Lower leg skin (tissue), 4 donors: ENCODE results near the gene FCGR3A. TPM values are rescaled to one million over a fixed set of nuclear protein-coding genes. Genes with fewer than 3 reads are reported as not detected.
"Not testable (repeated sequence)": the region's sequence is repeated elsewhere in the genome, so short reads cannot be mapped to it uniquely, and the experiment has no call there.

Experiments
- DNase-seq, 2 donors: peaks; one replicate each; pipeline ENCODE4 v3.0.0-alpha.2; 2019; ENCODE audit warnings: low spot score in 2 of 2
- H3K4me3 ChIP-seq: fragments of 200-600 bp; sonication (generic); 2 replicates; pipeline ENCODE4 v1.5.1; 2017; ENCODE audit warnings: mild to moderate bottlenecking, low read depth; ENCODE audit not compliant: poor library complexity, severe bottlenecking
- CTCF ChIP-seq, 3 donors: fragments of 450-650 bp; IDR thresholded peaks; one replicate each; pipeline ENCODE4 v1.5.1; 2016; ENCODE audit warnings: antibody characterized with exemption in 3 of 3, mild to moderate bottlenecking in 3 of 3, moderate library complexity in 2 of 3
- POLR2A ChIP-seq, 2 donors: fragments of 450-650 bp; IDR thresholded peaks; one replicate each; pipeline ENCODE4 v1.6.1; 2016 to 2017; ENCODE audit warnings: antibody characterized with exemption in 2 of 2, mild to moderate bottlenecking in 1 of 2, moderate library complexity in 1 of 2
- WGBS, 2 donors: methylation state at CpG; one replicate each; pipeline ENCODE4 v1.1.5; 2018; 5-methylcytosine and 5-hydroxymethylcytosine counted together
- intact Hi-C: fragments of 100-400 bp; cut with DNase I; formaldehyde crosslinking; loops from one replicate; pipeline ENCODE4 v1.15.0; 2023; ENCODE audit warnings: low total_unique reads
- total RNA-seq, 4 donors: library from RNA; depleted of rRNA; stranded (reverse); fragments of >200 nt; gene quantifications; one replicate each; pipeline ENCODE4 v1.1.0, GENCODE V29; 2016

The FCGR3A gene
- total RNA-seq, 4 donors from 2014 or later, result 1.9 to 8.6 (median 3.5) TPM

- DNase-seq, result no peak
- TF ChIP-seq CTCF (IDR thresholded peaks at IDR 0.05) (no peak), POLR2A (IDR thresholded peaks at IDR 0.05) (no peak)
- intact Hi-C loops, result no loop called here
- 78 to 80% methylated on average over 22 of the region's 22 CpGs for WGBS, 2 donors
- H3K4me3 ChIP-seq, result no peak overlapping the region
Measured at GRCh38 chr1:161531986-161532643, 17.5 kb downstream of the FCGR3A start.

GRCh38 chr1:161530671-161531641, 18.7 kb downstream of the FCGR3A start:
- WGBS, 2 donors, result 1 to 2% methylated on average over 52 to 55 of the region's 56 CpGs
- peak overlapping the region; percentile 81 for H3K4me3 ChIP-seq
- peak; percentile 83 to 97 for DNase-seq
- intact Hi-C loops, result not testable (repeated sequence)

GRCh38 chr1:161530158-161530557, 19.5 kb downstream of the FCGR3A start:
- intact Hi-C loops, H3K4me3 ChIP-seq: not testable (repeated sequence)
- peak; percentile 63 to 91 for DNase-seq
- 0 to 1% methylated on average over 13 of the region's 13 CpGs for WGBS, 2 donors

- intact Hi-C loops, DNase-seq, H3K4me3 ChIP-seq: not testable (repeated sequence)
- 17 to 23% methylated on average over 19 of the region's 19 CpGs for WGBS, 2 donors
Measured at GRCh38 chr1:161529463-161530104, 20.0 kb downstream of the FCGR3A start.

GRCh38 chr1:161528550-161528949, 21.1 kb downstream of the FCGR3A start:
- intact Hi-C loops, H3K4me3 ChIP-seq: not testable (repeated sequence)
- DNase-seq, result peak in 1 of 2 donors; percentile 92
- 18 to 21% methylated on average over 3 of the region's 3 CpGs for WGBS, 2 donors

GRCh38 chr1:161525918-161526317, 23.7 kb downstream of the FCGR3A start:
- DNase-seq, intact Hi-C loops, H3K4me3 ChIP-seq: not testable (repeated sequence)
- 88 to 93% methylated on average over 7 of the region's 7 CpGs for WGBS, 2 donors

GRCh38 chr1:161525321-161525720, 24.3 kb downstream of the FCGR3A start:
- 46 to 56% methylated on average over 10 to 19 of the region's 23 CpGs for WGBS, 2 donors
- H3K4me3 ChIP-seq, DNase-seq, intact Hi-C loops: not testable (repeated sequence)

GRCh38 chr1:161524742-161525291, 24.8 kb downstream of the FCGR3A start:
- DNase-seq, intact Hi-C loops: not testable (repeated sequence)
- WGBS, 2 donors, result 3 to 19% methylated on average over 20 to 26 of the region's 55 CpGs
- H3K4me3 ChIP-seq, result peak overlapping the region; percentile 20

- DNase-seq, result peak; percentile 79 to 93
- intact Hi-C loops, result not testable (repeated sequence)
- H3K4me3 ChIP-seq, result peak within 1 kb of the TSS; percentile 43
- WGBS, 2 donors, result 1% methylated on average over 25 to 38 of the region's 72 CpGs
Measured at GRCh38 chr1:161523817-161524741, 25.5 kb downstream of the FCGR3A start, which contains the start of gene HSPA6. Gene HSPA6 (plus strand): TSS chr1:161524540. CDS start chr1:161524659, 119 bp downstream.

- DNase-seq, intact Hi-C loops, H3K4me3 ChIP-seq: not testable (repeated sequence)
- WGBS, 2 donors, result 74 to 81% methylated on average over 16 to 20 of the region's 20 CpGs
Measured at GRCh38 chr1:161523041-161523816, 26.4 kb downstream of the FCGR3A start.

GRCh38 chr1:161513953-161514352, 35.7 kb downstream of the FCGR3A start:
- H3K4me3 ChIP-seq, DNase-seq, intact Hi-C loops: not testable (repeated sequence)
- 58 to 68% methylated on average over 1 of the region's 1 CpG for WGBS, 2 donors

- H3K4me3 ChIP-seq, DNase-seq, intact Hi-C loops: not testable (repeated sequence)
- 20 to 33% methylated on average over 1 of the region's 1 CpG for WGBS, 2 donors
Measured at GRCh38 chr1:161513448-161513780, 36.2 kb downstream of the FCGR3A start.
